ENCODE measurements around the gene WNT5A.

WNT5A gene

DNA sequence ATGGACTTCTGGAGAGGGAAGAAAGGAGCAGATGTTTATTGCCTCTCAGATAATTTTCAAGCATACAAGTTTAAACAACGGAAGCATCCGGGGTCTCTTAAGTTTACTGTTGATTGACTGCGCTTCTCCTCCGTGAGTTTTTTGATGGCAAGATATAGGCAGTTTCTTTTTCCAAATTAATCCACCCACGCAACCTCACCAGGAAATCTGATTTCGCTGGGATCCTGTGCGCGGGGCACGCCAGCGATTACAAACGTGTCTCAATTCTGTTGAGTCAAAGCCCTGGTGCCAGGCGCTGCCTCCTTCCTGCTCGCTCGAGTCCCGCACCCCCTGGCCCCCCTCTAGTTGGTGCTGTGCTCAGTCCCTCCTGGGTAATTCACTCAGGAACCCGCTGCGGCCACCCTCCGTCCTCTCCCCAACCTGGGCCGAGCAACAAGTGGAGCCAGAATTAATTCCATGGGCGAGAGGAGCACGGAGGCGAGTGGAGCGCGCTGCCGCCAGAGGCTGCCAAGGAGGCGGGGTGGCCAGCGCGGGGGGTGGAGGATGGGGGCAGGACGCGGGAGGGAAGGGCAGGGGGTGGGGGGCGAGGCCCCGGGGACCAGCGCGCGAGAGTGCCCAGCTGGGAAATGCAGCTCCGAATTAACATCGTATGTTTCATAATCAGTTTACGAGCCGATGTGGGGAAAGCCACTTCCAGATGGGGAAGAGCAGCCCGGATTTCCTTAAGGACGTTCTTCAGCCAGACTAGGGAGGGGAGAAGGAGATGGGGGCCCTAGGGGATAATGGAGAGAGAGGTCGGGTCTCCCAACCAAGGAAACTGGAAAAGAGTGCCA is 6.0 kb downstream of the WNT5A start:
- no peak for DNase-seq

DNA sequence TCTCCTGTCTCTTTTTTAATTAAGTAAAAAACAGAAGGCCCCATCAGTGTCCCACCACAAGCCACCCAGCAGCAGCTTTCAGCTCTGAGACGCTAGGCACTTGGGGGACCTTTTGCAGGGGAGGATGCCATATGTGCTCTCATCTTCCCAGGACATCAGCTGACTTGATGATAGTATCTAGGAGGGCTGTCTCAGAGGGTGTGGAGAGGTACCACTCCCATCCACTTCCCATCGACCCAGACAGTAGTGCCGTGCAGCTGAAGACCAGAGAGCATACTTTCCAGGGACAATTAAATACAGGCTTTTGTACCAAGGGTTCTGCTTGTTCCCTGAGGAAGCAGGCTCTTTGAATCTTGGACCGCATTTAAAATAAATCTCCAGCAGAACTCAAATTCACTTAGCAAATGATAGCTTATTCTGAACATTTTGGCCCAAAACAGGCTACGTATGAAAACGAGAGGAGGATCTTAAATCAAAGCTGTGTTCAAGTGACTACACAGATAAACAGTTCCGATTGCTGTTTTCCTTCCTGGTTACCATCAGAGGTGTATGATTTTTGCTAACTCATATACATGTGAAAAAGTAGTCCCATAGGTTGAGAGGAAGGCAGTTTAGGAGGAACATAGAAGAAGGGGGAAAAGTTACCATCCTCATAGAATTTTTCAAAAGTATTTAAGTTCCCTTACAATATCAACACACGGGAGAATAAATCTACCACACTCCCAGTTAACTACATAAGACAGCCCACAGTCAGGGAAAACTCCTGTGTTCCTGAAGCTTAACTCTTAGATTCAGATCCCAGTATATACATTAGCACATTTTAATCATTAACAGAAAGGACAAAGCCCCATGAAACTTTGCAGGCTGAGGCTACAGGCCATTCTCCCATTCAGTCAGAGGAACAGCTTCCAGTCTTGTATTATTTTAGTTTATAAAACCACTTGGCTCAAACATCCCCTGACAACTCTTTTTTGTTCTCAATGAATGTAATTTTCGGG is 9.5 kb downstream of the WNT5A start:
- DNase-seq = no peak

DNA sequence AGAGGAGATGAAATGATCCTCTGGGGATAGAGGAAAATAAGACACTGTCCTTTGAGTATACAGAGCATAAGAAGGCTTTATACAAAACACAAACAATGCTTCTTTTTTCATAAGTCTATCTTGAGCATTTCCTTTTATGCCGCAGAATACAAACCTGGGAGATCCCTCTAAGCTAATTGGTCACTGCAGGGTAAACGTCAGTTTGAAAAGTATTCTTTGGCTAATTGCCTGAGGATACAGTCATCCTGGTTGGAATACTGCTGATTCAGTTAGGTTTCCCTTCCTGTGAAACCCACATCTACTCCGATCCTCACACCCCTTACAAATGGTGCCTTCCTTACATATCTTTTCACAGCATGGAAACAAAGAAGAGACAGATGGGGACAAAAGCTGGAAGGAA is 10.6 kb downstream of the WNT5A start:
- no peak for DNase-seq

DNA sequence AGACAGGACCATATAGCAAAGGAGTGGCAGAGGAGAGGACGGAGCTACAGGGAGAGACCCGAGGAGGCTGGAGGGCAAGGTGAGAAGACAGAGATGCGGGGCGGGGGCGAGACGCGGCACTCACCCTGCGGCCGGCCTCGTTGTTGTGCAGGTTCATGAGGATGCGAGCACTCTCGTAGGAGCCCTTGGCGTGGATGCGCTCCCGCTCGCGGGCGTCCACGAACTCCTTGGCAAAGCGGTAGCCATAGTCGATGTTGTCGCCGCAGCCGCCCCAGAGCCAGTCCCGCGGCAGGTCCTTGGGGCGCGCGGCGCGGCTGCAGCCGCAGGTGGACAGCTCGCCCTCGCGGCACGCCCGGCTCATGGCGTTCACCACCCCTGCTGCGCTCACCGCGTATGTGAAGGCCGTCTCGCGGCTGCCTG is 12.9 kb downstream of the WNT5A start:
- no peak for DNase-seq

DNA sequence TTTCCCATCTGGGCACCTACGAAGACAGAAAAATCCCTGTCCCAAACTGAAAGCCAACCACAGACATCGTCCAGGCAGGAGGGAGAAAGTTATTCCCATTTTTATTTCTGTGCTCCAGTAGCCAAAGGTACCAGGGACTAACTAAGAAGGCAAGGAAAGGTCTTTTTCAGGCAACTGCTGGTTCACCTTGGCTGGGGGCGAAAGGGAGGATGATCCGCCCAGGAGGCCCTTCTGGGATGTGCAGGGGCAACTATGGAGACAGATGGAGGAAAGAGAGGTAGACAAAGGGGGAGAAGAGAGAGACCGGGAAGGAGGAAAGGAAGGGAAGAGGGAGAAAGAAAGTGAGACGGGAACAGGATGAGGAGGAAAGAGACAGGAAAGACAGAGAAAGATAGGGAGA is 13.3 kb downstream of the WNT5A start:
- no peak for DNase-seq

DNA sequence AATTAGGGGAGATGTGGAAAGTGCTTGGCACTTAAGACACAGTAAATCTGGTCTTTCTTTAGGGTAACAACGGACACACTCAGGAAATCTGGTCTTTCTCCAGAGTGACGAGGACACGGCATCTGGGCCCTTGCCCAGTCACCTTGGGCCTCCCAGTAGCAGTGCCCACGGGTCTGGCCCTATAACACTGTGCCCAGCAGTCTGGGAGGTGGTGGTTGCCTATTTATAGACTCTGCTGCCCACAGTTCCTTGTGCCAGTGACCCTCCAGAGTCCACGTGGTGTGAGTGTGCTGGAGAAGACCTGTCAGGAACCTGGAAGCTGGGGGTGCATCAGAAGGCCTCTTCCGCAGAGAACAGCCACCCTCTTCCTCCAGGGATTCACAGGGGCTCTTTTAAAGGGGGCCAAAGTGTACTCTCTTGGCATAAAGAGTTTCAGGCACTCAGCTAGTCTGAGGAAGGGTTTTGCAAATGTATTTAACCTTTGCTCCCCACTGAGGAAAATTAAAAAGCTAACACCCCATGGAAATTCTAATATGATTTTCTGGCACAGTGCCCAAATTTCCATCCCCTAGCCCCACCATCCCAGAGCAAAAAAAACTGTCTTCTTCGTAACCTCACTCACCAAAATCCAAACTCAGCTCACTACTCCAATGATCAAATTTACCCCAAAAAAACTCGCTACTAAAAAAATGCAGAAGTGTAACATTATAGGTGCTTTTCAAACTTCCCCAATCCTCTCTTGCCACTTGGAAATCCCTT is 15.4 kb downstream of the WNT5A start:
- no peak for DNase-seq

DNA sequence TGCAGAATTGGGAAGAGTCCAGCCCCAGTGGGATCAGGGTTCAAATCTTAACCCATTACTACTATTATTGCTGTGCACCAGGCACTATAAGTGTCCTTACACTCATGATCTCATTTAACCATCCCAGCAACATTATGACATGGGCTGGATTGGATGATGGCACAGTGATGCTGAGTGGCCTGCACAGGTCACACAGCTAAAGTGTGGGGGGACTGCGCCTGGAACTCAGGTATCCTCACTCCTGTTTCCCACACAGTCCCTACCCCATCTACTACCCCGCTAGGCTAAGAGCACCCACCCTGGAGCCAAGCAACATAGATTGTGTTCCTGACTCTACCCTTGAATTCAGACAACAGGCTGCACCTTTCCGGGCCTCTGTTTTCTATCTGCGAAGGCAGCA is 16.0 kb downstream of the WNT5A start:
- no peak for DNase-seq

DNA sequence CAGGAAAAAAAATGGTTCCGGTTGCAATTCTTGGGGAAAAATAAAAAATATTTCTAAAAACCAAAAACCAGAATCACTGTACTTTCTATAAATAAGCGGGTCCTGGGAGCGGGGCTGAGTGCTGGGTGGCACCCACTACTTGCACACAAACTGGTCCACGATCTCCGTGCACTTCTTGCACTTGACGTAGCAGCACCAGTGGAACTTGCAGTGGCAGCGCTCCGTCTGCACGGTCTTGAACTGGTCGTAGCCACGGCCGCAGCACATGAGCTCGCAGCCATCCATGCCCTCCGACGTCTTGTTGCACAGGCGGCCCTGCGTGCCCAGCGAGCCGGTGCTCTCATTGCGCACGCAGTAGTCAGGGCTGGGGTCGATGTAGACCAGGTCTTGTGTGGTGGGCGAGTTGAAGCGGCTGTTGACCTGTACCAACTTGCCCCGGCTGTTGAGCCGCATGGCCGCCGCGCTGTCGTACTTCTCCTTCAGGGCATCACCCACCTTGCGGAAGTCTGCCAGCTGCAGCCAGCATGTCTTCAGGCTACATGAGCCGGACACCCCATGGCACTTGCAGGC is 17.1 kb downstream of the WNT5A start:
- no peak for DNase-seq

DNA sequence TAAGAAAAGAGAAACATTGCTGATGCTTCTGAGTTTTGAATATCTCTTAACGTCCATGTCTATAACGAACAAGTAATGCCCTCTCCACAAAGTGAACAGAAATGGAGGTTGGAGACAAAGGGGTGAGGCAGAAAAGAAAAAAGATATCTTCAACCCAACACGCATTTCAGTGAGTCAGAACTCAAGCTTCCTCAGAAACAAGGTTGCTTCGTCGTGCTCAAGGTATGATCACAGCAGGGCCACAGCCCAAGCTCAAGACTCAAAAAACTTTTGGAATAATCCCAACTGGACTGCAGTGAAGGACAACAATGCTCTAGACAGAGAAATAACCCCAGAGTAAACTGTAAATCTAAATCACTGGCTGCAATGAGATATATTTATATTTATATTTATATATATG is 18.9 kb downstream of the WNT5A start:
- DNase-seq = no peak

DNA sequence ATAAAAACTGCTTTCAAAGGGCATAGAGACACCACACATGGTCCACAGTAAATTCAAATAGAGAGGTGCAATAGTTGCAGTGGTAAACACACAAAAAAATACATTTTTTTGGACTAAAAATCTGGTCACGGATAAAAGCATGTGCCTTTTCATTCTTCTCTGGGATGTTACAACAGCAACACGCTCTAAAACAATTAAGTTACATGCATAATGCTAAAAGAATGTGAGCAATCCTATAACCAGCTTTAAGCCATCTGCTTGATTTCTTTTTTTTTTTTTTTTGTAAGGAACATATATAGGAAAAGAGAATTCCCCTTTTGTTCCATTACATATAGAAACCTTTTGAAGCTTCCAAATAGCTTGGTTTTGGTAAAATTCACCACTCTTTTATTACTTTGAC is 20.0 kb downstream of the WNT5A start:
- no peak for DNase-seq

DNA sequence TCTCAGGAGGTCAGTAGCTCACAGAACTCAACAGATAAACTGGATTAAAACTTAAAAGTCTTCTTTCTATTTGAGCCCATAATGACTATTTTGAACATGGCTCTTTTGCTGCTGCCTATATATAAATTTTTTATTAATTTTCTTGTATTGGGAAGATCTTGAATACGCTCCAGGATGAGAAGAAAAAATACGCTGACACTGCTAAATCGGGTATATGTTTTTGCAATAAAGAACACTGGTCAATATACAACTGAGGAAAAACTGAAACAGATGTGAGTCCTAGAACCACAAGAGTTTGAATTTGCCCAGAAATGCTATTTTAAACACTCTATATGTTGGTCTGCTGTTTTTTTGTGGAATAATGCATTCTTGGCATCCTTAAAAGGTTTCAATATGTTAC is 20.6 kb downstream of the WNT5A start:
- no peak for DNase-seq

DNA sequence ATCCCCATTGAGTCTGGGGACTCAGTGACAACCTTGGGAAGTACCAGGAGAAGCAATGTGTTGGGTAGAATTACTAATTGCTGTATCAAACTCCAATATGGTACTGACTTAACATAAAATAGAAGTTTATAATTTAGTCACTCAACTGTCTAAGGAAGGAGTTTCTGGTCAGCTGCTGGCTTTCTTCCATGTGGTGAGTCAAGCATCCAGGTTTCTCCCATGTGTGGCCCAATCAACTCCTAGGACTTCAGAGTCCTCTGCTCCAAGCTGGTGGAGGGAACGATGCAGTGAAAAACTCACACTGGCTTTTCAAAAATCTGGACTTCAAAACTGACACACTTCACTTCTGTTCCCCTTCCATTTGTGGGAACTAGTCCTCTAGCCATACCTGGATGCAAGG is 25.2 kb downstream of the WNT5A start:
- DNase-seq = no peak

DNA sequence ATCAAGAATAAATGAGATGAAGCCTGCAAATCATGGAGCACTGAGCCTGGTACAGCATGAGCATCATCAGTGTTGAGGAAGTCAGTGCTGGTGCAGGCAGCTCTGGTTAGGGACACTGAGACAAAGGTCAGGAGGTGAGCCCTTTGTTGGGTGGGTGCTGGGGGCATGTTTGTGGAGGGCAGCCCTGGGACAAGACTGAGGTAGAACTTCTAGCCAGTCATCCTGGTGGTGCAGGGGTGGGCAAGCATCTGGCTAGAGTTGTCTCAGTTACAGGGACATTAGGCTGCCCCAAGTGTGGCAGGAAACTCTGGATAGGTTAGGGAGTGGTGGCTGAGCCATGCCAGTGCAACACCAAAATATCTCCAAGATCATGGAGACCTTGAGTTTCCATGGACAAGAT is 27.3 kb downstream of the WNT5A start:
- DNase-seq = no peak

DNA sequence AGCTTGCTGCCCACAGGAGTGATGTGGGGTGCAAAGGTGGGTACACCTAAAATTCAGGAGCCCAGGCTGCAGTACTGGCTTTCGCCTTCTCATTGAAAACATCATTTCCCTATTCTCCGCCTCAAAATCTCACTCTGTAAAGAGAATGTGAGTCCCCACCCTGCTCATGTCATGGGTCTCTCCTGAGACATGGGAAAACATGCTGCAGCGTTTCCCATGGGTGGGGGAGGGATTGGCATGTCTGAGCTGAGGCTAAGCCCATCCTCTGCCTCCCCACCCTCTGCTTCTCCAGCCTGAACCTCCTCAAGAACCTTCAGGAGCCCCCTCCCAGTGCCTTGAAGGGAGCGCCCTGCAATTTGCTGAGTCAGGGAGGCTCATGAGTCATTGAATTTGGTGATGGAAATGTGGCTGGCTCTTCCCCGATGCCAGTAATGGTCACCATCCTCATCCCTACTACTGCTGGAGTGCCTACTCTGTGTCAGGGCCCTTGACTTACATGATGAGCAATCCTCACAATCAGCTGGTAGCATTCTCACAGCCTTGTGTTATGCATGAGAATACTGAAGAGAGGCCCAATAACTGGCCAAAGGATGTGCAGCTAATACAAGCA is 28.8 kb downstream of the WNT5A start:
- no peak for DNase-seq

DNA sequence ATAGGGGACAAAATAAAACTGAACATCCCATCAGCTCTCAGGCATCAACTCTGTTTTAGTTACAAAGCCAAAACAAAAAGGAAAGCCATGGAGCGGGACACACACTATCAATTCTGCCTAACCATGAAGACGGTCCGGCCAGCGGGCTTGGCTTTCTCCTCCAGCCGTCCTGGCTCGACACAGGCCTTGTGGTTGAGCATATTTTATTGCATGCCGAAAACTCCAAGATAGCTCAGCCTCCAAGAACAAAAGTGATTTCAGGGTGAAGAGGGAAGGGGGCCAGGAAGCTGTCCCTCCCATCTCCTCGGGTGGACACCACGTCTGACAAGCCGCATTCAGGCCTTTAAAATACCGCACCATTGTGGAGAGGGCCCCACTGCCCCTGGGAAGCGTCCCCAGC is 31.2 kb downstream of the WNT5A start:
- no peak for DNase-seq

DNA sequence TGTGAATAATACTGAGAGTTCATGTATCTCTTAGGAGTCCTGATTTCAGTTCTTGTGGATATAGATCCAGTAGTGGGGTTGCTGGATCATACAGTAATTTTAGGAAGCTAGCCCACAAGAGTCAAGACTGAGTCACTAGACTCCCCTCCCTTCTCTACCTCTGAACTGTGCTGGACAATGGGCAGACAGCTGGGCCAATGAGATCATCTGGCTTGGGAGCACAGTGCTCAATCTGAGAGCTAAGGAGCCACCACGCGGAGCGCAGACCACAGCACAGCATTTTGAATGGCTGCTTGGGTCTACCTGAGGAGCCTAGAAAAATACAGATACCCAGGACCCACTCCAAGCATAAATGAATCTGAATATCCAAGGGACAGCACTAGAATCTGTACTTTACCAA is 32.5 kb downstream of the WNT5A start:
- DNase-seq = no peak

DNA sequence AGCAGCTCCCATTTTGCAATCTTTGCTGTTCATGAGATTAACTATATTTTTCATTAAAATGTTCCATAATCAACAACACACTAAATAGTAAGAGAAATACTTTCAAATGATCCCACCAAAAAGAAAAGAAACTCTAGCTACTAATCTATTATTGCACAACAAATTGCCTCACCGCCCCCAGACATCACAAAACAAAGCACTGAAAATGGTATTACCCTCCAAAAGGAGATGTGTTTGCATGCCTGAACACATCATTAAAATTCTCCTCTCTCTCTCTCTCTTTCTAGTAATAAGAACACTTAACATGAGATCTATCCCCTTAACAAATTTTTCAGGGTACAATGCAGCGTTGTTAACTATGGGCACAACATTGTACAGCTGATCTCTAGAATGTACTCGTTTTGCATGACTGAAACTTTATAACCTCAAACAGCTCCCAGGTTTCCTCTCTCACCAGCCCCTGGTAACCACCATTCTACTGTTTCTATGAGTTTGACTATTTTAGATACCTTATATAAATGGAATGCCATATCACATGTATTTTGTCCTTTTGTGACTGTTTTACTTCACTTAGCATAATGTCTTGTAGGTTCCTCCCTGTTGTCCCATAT is 33.1 kb downstream of the WNT5A start:
- no peak for DNase-seq

DNA sequence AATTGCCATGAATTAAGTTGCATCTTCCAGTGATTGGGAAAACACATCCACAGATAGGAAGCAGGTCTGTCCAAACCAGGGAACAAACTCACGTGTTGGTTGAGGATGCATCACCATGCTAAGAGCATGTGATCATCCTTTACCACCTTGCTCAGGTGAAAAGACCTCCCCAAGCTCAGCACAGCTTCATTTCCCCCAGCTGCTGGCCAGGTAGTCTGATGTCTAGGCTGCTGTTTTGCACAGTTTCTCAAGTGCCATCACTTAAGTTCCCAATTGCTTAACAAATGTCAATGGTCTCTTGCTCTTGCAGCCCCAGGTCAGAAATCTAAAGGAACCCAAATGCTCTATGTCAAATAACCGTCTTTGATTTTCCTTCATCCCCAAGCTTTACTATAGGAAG is 34.2 kb downstream of the WNT5A start:
- DNase-seq = no peak

DNA sequence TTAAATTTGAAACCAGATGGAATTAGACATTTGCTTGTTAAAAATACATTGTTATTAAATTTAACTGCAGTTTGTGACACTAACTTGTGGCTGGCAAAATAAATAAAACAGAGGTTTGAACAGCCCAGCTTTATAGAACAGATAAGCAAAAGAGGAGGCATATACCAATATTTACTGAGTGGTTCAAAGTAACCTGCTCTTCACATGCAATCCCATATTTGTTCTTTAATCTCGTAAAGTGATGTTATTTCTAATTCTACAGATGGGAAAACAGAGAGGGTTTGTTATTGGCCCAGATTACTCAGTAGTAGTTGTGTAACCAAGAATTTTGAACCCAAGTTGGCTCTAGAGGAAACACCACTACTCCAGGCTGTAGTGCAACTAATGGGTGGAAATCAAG is 37.6 kb downstream of the WNT5A start:
- no peak for DNase-seq

DNA sequence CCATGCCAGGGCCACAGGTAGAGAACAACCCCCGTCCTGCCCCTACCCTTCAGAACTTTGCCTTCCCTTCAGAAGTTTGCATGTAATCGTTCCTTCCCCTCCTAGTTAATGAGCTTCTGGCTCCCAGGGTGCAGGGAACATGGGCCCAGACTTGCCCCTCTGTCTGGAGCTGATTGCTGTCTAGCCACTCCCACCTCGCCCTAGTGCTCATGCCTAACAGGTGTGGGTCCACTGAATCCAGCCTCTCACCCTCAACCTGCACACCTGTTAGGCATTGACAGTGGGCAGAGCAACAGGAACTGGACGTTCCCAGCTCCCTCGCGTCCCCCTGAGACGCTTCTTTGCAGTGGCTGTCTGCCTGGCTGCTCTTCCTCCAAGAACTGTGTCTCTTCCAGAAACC is 40.3 kb downstream of the WNT5A start:
- DNase-seq = no peak

DNA sequence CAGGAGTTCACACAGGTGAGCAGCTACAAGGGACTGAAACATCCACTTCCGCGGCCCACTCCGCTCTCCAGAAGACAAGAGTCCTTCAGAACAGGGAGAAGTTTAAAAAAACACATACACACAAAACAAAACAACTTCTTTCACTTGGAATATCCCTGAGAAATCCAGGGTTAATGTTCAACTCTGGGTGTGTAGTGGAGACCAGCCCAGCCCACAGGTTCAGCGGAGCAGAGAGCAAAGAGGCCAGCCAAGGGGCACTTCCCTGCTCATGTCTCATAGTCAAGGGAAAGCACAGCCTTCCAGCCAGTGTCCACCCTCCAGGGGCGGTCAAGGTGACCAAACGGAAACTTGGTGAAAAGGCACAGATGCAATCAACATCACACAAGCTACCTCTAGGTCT is 41.6 kb downstream of the WNT5A start:
- DNase-seq = no peak

DNA sequence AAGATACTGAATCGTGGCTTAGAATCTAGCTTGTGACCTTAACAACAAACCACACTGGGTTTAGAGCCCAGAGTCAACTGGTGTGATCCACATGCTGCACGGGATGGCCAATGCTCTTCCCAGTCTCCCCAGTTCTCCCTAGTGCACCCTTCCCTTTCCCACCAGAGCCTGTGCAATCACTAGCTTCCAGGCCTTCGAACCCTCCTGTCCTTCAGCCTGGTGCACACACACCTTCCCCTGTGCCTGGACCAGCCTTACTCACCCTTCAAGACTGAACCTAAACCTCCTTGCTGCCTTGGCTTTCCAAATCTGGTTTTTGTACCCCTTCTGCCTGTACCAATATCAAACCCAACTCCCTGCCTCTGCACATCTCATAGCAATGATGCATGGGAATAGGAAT is 43.8 kb downstream of the WNT5A start:
- no peak for DNase-seq
